ENCODE data around the gene C9orf152. TPM values are rescaled to one million over a fixed set of nuclear protein-coding genes. Genes with fewer than 3 reads are reported as not detected.

Gene C9orf152
- total and polyA plus RNA-seq, 2 of the 13 experiments (the other 11 are each of a cell fraction or from before 2014, with no cell fraction given), result 0.24 to 0.48 TPM

DNA sequence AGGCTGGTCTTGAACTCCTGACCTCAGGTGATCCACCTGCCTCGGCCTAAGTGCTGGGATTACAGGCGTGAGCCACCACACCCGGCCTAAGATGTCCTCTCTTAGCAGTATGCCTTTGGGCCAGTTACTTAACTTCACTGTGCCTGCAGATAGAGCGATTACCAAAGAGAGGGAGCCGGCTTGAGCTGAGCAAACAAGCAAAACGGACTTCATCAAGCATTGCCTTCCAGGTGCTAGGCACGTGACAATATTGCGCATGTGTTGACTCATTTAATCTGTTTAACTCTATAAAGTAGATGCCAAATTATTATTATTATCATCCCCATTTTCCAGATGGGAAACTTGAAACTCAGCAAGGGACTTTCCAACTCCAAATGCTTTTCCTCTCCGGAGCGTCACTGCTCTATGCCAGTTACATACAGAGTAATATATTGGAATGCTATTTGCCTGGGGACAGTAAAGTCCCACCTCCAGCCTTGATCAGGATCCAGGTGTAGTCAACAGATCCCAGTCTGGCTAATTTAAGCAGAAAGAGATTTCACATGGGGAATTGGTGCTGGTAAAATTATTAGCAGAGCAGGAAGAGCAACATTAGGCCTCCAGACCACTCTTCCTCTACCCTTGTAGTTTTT lies 5.6 kb upstream of the C9orf152 start (continued):
- no peak for TF ChIP-seq KDM2A (CRISPR knock-in tag; IDR thresholded peaks at IDR 0.05; ENCODE audit: borderline replicate concordance, low read depth)
- 0 out of 2 replicates have a peak, but pooled peaks have one; percentile 32 for TF ChIP-seq KLF6 (CRISPR knock-in tag; IDR thresholded peaks at IDR 0.05)
- no peak for TF ChIP-seq NFIB (CRISPR knock-in tag; IDR thresholded peaks at IDR 0.05; ENCODE audit: borderline replicate concordance)
- no peak for TF ChIP-seq ARNT (IDR thresholded peaks at IDR 0.05)
- TF ChIP-seq, protein P1, sequence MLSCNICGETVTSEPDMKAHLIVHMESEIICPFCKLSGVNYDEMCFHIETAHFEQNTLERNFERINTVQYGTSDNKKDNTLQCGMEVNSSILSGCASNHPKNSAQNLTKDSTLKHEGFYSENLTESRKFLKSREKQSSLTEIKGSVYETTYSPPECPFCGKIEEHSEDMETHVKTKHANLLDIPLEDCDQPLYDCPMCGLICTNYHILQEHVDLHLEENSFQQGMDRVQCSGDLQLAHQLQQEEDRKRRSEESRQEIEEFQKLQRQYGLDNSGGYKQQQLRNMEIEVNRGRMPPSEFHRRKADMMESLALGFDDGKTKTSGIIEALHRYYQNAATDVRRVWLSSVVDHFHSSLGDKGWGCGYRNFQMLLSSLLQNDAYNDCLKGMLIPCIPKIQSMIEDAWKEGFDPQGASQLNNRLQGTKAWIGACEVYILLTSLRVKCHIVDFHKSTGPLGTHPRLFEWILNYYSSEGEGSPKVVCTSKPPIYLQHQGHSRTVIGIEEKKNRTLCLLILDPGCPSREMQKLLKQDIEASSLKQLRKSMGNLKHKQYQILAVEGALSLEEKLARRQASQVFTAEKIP (CRISPR knock-in tag; IDR thresholded peaks at IDR 0.05; ENCODE audit: borderline replicate concordance), result no peak
- peak; percentile 74 for TF ChIP-seq GATAD2A (CRISPR knock-in tag; IDR thresholded peaks at IDR 0.05)
- no peak for TF ChIP-seq TAF1 (CRISPR knock-in tag; IDR thresholded peaks at IDR 0.05)
- TF ChIP-seq, protein P2, sequence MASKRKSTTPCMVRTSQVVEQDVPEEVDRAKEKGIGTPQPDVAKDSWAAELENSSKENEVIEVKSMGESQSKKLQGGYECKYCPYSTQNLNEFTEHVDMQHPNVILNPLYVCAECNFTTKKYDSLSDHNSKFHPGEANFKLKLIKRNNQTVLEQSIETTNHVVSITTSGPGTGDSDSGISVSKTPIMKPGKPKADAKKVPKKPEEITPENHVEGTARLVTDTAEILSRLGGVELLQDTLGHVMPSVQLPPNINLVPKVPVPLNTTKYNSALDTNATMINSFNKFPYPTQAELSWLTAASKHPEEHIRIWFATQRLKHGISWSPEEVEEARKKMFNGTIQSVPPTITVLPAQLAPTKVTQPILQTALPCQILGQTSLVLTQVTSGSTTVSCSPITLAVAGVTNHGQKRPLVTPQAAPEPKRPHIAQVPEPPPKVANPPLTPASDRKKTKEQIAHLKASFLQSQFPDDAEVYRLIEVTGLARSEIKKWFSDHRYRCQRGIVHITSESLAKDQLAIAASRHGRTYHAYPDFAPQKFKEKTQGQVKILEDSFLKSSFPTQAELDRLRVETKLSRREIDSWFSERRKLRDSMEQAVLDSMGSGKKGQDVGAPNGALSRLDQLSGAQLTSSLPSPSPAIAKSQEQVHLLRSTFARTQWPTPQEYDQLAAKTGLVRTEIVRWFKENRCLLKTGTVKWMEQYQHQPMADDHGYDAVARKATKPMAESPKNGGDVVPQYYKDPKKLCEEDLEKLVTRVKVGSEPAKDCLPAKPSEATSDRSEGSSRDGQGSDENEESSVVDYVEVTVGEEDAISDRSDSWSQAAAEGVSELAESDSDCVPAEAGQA (IDR thresholded peaks at IDR 0.05; ENCODE audit: low read depth), result no peak
- TF ChIP-seq, protein P2 (CRISPR knock-in tag; IDR thresholded peaks at IDR 0.05; ENCODE audit: borderline replicate concordance), result no peak
- TF ChIP-seq FOXP1 (IDR thresholded peaks at IDR 0.05), result no peak
- TF ChIP-seq FOXP1 (CRISPR knock-in tag; IDR thresholded peaks at IDR 0.05), result no peak
- no peak for TF ChIP-seq POLR2A (IDR thresholded peaks at IDR 0.05; ENCODE audit: insufficient read depth in 1 of 2, low read depth in 2 of 2, low read length in 2 of 2)
- TF ChIP-seq, protein P3, sequence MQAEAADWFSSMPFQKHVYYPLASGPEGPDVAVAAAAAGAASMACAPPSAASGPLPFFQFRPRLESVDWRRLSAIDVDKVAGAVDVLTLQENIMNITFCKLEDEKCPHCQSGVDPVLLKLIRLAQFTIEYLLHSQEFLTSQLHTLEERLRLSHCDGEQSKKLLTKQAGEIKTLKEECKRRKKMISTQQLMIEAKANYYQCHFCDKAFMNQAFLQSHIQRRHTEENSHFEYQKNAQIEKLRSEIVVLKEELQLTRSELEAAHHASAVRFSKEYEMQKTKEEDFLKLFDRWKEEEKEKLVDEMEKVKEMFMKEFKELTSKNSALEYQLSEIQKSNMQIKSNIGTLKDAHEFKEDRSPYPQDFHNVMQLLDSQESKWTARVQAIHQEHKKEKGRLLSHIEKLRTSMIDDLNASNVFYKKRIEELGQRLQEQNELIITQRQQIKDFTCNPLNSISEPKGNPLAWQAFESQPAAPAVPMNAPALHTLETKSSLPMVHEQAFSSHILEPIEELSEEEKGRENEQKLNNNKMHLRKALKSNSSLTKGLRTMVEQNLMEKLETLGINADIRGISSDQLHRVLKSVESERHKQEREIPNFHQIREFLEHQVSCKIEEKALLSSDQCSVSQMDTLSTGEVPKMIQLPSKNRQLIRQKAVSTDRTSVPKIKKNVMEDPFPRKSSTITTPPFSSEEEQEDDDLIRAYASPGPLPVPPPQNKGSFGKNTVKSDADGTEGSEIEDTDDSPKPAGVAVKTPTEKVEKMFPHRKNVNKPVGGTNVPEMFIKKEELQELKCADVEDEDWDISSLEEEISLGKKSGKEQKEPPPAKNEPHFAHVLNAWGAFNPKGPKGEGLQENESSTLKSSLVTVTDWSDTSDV (CRISPR knock-in tag; IDR thresholded peaks at IDR 0.05), result no peak
- TF ChIP-seq DNMT3B (CRISPR knock-in tag; conservative IDR thresholded peaks at IDR 0.05), result no peak; the same call in 1 of the 2 replicates
- no peak; the same call in 1 of the 2 replicates for TF ChIP-seq MYC (CRISPR knock-in tag; IDR thresholded peaks at IDR 0.05; ENCODE audit: borderline replicate concordance)
- TF ChIP-seq ZNF781 (CRISPR knock-in tag; IDR thresholded peaks at IDR 0.05; ENCODE audit: borderline replicate concordance, not compliant biosample characterization), result no peak

All from HepG2 (cell line).